H1 (cell line): Measurements from ENCODE around the gene ARHGAP27.

Experiments
- ATF3 ChIP-seq: IDR thresholded peaks from 2 replicates; pipeline ENCODE4 v1.6.1; 2011; ENCODE audit warnings: low read depth, mild to moderate bottlenecking, low read length; ENCODE audit not compliant: insufficient read depth
- CEBPB ChIP-seq: IDR thresholded peaks from 2 replicates; pipeline ENCODE4 v1.6.1; 2012; ENCODE audit warnings: low read depth, low read length
- CHD1 ChIP-seq: IDR thresholded peaks from 2 replicates; pipeline ENCODE4 v1.6.1; 2012; ENCODE audit warnings: low read depth, low read length, improper control_type of control experiment
- CHD7 ChIP-seq: fragments of 300-600 bp; sonication (generic); IDR thresholded peaks from 2 replicates; pipeline ENCODE4 v1.7.1; 2012; ENCODE audit warnings: low read length, moderate library complexity, mild to moderate bottlenecking, inconsistent platforms; ENCODE audit not compliant: insufficient replicate concordance
- EZH2 ChIP-seq: fragments of 200-600 bp; sonication (generic); IDR thresholded peaks from 2 replicates; pipeline ENCODE4 v1.7.1; 2012; ENCODE audit warnings: low read depth, mild to moderate bottlenecking, moderate library complexity, low read length, inconsistent platforms; ENCODE audit not compliant: severe bottlenecking
- GABPA ChIP-seq: IDR thresholded peaks from 2 replicates; pipeline ENCODE4 v1.6.1; 2011; ENCODE audit warnings: mild to moderate bottlenecking, low read length, moderate library complexity, borderline replicate concordance; ENCODE audit not compliant: insufficient read depth
- JUND ChIP-seq: IDR thresholded peaks from 2 replicates; pipeline ENCODE4 v1.6.1; 2011; ENCODE audit warnings: mild to moderate bottlenecking, improper control_type of control experiment, low read length
- POLR2A ChIP-seq, 2 experiments: IDR thresholded peaks; 1 replicate in 1 of 2; 2 replicates in 1 of 2; pipeline ENCODE4 v1.6.1; 2011; ENCODE audit warnings: low read depth in 2 of 2, low read length in 2 of 2, mild to moderate bottlenecking in 2 of 2; ENCODE audit errors: control extremely low read depth in 1 of 2
- POLR2AphosphoS5 ChIP-seq: IDR thresholded peaks from 2 replicates; pipeline ENCODE4 v1.6.1; 2011; ENCODE audit warnings: low read depth, low read length
- RFX5 ChIP-seq: IDR thresholded peaks from 2 replicates; pipeline ENCODE4 v1.6.1; 2011; ENCODE audit warnings: low read depth, low read length, improper control_type of control experiment, borderline replicate concordance
- SIN3A ChIP-seq, 2 experiments: IDR thresholded peaks in 1 of 2; conservative IDR thresholded peaks in 1 of 2; 2 replicates each; pipeline ENCODE4 v1.6.1; 2011 to 2012; ENCODE audit warnings: low read length in 2 of 2, improper control_type of control experiment in 1 of 2, low read depth in 1 of 2, mild to moderate bottlenecking in 1 of 2
- SUZ12 ChIP-seq: fragments of 200-600 bp; sonication (generic); IDR thresholded peaks from 2 replicates; pipeline ENCODE4 v1.6.1; 2012; ENCODE audit warnings: mild to moderate bottlenecking, inconsistent platforms, low read length, moderate library complexity, mixed read lengths
- TAF1 ChIP-seq: IDR thresholded peaks from 2 replicates; pipeline ENCODE4 v1.6.1; 2011; ENCODE audit warnings: mild to moderate bottlenecking, low read depth, low read length
- TF ChIP-seq, protein P1 (sequence below), 3 experiments: IDR thresholded peaks; 1 replicate in 2 of 3; 2 replicates in 1 of 3; pipeline versions ENCODE4 v1.5.1 to v1.6.1; 2011; ENCODE audit warnings: low read length in 3 of 3, mild to moderate bottlenecking in 3 of 3, inconsistent platforms in 2 of 3, low read depth in 1 of 3, moderate library complexity in 1 of 3; ENCODE audit not compliant: insufficient read depth in 1 of 3; ENCODE audit errors: control extremely low read depth in 1 of 3

GRCh38 chr17:45395569-45396415 lies 36.9 kb downstream of the ARHGAP27 start:
- TF ChIP-seq POLR2AphosphoS5 (no peak), GABPA (no peak), CHD1 (no peak), EZH2 (no peak), POLR2A (IDR thresholded peaks at IDR 0.05; ENCODE audit: control extremely low read depth in 1 of 2, low read depth in 2 of 2, low read length in 2 of 2) (no peak), RFX5 (no peak), ATF3 (no peak), CEBPB (no peak), CHD7 (no peak), SUZ12 (no peak), TAF1 (no peak), JUND (no peak), SIN3A (conservative IDR thresholded peaks at IDR 0.05 in 1 of 2, IDR thresholded peaks at IDR 0.05 in 1 of 2; ENCODE audit: low read depth in 1 of 2, low read length in 2 of 2) (no peak)
- TF ChIP-seq, protein P1, sequence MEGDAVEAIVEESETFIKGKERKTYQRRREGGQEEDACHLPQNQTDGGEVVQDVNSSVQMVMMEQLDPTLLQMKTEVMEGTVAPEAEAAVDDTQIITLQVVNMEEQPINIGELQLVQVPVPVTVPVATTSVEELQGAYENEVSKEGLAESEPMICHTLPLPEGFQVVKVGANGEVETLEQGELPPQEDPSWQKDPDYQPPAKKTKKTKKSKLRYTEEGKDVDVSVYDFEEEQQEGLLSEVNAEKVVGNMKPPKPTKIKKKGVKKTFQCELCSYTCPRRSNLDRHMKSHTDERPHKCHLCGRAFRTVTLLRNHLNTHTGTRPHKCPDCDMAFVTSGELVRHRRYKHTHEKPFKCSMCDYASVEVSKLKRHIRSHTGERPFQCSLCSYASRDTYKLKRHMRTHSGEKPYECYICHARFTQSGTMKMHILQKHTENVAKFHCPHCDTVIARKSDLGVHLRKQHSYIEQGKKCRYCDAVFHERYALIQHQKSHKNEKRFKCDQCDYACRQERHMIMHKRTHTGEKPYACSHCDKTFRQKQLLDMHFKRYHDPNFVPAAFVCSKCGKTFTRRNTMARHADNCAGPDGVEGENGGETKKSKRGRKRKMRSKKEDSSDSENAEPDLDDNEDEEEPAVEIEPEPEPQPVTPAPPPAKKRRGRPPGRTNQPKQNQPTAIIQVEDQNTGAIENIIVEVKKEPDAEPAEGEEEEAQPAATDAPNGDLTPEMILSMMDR (IDR thresholded peaks at IDR 0.05; ENCODE audit: control extremely low read depth in 1 of 3, insufficient read depth in 1 of 3, low read depth in 1 of 3, low read length in 3 of 3): no peak
